CD4-positive, alpha-beta T cell (primary cell): ENCODE data around the gene CEBPE. TPM values are rescaled to one million over a fixed set of nuclear protein-coding genes. Genes with fewer than 3 reads are reported as not detected.

Source experiments
- ATAC-seq: fragments of 200-7000 bp; cut with Tn5 transposase; one replicate; pipeline ENCODE4 v1.10.0; 2022; ENCODE audit warnings: mild to moderate bottlenecking; ENCODE audit not compliant: poor library complexity
- CTCF ChIA-PET: fragments of 350-600 bp; sonication (Branson Sonifier 250); formaldehyde crosslinking; loops from one replicate; lab custom pipeline; 2021; ENCODE audit warnings: antibody characterized with exemption, inconsistent platforms; lab: Charles Lee
- POLR2A ChIA-PET: fragments of 350-600 bp; sonication (Branson Sonifier 250); formaldehyde crosslinking; loops from one replicate; lab custom pipeline; 2021; ENCODE audit warnings: antibody characterized with exemption, inconsistent platforms; lab: Charles Lee
- DNase-seq, 14 experiments: peaks; one replicate each; pipeline ENCODE4 v3.0.0-alpha.2; 2013 to 2020; ENCODE audit warnings: mixed read lengths in 2 of 14
- H3K27ac ChIP-seq, 2 donors: one replicate each; pipeline versions ENCODE4 v1.5.1 to v1.7.0; 2013; ENCODE audit warnings: low read length in 2 of 2, low read depth in 1 of 2, mild to moderate bottlenecking in 1 of 2
- H3K27me3 ChIP-seq, 2 experiments: 1 replicate in 1 of 2; 2 replicates in 1 of 2; pipeline versions ENCODE4 v1.6.1 to v1.7.0; 2013; ENCODE audit warnings: low read length in 2 of 2, control low read depth in 1 of 2, mild to moderate bottlenecking in 1 of 2, moderate library complexity in 1 of 2; ENCODE audit not compliant: insufficient read depth in 2 of 2, control insufficient read depth in 1 of 2
- H3K36me3 ChIP-seq: one replicate; pipeline ENCODE4 v1.6.1; 2013; ENCODE audit warnings: low read length, control low read depth; ENCODE audit not compliant: insufficient read depth
- H3K4me1 ChIP-seq: one replicate; pipeline ENCODE4 v1.6.1; 2013; ENCODE audit warnings: low read length, control low read depth; ENCODE audit not compliant: insufficient read depth
- H3K4me3 ChIP-seq: one replicate; pipeline ENCODE4 v1.5.1; 2013; ENCODE audit warnings: mild to moderate bottlenecking, low read length, moderate library complexity
- H3K9me3 ChIP-seq, 2 experiments: 1 replicate in 1 of 2; 2 replicates in 1 of 2; pipeline versions ENCODE4 v1.6.1 to v1.7.0; 2013; ENCODE audit warnings: low read length in 2 of 2, mild to moderate bottlenecking in 2 of 2, control low read depth in 1 of 2, moderate library complexity in 1 of 2; ENCODE audit not compliant: control insufficient read depth in 1 of 2, insufficient read depth in 1 of 2
- H3K27ac Mint-ChIP-seq: one replicate; pipeline ENCODE4 v1.8.0; 2020; ENCODE audit warnings: mixed read lengths
- H3K27me3 Mint-ChIP-seq: one replicate; pipeline ENCODE4 v1.8.0; 2021; ENCODE audit warnings: mixed read lengths
- H3K36me3 Mint-ChIP-seq: one replicate; pipeline ENCODE4 v1.8.0; 2021; ENCODE audit warnings: low read depth, mixed read lengths
- H3K4me1 Mint-ChIP-seq: one replicate; pipeline ENCODE4 v1.8.0; 2021; ENCODE audit warnings: low read depth, mixed read lengths
- H3K4me3 Mint-ChIP-seq: one replicate; pipeline ENCODE4 v1.8.0; 2020; ENCODE audit warnings: mild to moderate bottlenecking, mixed read lengths
- H3K9me3 Mint-ChIP-seq: one replicate; pipeline ENCODE4 v1.8.0; 2020; ENCODE audit warnings: mixed read lengths
- intact Hi-C, 2 experiments: fragments of 100-400 bp; cut with DNase I in 1 of 2; cut with micrococcal nuclease in 1 of 2; formaldehyde crosslinking; loops; one replicate each; pipeline versions ENCODE4 v1.15.1 to v1.9.0; 2023 to 2025; cut with DNase I, micrococcal nuclease
- total RNA-seq, 174 experiments: library from RNA in 2 of 174; stranded (reverse) in 2 of 174; gene quantifications; one replicate each; pipeline ENCODE4 v1.2.3 and lab custom pipeline; 2021 to 2026
- TF ChIP-seq, protein P1 (sequence below): fragments of 200-600 bp; IDR thresholded peaks from one replicate; pipeline ENCODE4 v1.8.0; 2022; ENCODE audit warnings: antibody characterized with exemption, mild to moderate bottlenecking

CEBPE gene
- total RNA-seq, 2 experiments from 2014 or later = not detected

- no peak overlapping the region for H3K27ac Mint-ChIP-seq
- Histone ChIP-seq H3K36me3 (no peaks in the 10 kb centered on the region), H3K27me3 (no peaks in the 10 kb centered on the region), H3K9me3 (no peaks in the 10 kb centered on the region), H3K4me3 (no peak overlapping the region), H3K4me1 (peaks cover 7% of the 10 kb centered on the region), H3K27ac (no peak overlapping the region)
- H3K36me3 Mint-ChIP-seq = no peaks in the 10 kb centered on the region
- no peak for ATAC-seq
- CTCF ChIA-PET = no interaction called here
- H3K4me1 Mint-ChIP-seq = peaks cover 9% of the 10 kb centered on the region
- H3K9me3 Mint-ChIP-seq = no peaks in the 10 kb centered on the region
- H3K27me3 Mint-ChIP-seq = peaks cover 25% of the 10 kb centered on the region
- TF ChIP-seq, protein P1, sequence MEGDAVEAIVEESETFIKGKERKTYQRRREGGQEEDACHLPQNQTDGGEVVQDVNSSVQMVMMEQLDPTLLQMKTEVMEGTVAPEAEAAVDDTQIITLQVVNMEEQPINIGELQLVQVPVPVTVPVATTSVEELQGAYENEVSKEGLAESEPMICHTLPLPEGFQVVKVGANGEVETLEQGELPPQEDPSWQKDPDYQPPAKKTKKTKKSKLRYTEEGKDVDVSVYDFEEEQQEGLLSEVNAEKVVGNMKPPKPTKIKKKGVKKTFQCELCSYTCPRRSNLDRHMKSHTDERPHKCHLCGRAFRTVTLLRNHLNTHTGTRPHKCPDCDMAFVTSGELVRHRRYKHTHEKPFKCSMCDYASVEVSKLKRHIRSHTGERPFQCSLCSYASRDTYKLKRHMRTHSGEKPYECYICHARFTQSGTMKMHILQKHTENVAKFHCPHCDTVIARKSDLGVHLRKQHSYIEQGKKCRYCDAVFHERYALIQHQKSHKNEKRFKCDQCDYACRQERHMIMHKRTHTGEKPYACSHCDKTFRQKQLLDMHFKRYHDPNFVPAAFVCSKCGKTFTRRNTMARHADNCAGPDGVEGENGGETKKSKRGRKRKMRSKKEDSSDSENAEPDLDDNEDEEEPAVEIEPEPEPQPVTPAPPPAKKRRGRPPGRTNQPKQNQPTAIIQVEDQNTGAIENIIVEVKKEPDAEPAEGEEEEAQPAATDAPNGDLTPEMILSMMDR = no peak
- intact Hi-C loops = no loop called here
- POLR2A ChIA-PET = no interaction called here
- H3K4me3 Mint-ChIP-seq = no peak overlapping the region
- DNase-seq = no peak
Measured at GRCh38 chr14:23148591-23149249, 29.7 kb upstream of the CEBPE start.

DNA sequence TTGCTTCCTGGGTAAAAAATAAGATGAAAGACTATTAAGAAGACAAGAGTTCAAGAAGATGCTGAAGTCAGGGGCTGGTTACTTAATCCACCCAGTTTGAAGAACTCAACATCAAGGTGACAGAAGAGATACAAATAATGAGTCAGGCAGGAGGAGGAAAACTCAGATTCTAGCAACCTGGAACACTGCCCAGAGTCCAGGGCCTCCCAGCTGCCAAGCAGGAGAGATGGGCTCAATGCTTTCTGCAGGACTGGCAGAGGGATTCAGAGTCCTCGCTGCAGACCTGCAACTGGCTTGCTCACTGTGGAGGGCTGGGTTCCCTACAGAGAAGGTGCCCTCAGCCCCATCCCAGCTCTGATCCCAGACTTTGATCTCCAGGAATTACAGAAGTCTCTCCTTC is 28.6 kb upstream of the CEBPE start:
- H3K4me1 Mint-ChIP-seq = no peaks in the 10 kb centered on the region
- POLR2A ChIA-PET = no interaction called here
- TF ChIP-seq, protein P1 = no peak
- no peaks in the 10 kb centered on the region for H3K9me3 Mint-ChIP-seq
- Histone ChIP-seq H3K27ac (no peak overlapping the region), H3K9me3 (no peaks in the 10 kb centered on the region), H3K4me1 (no peaks in the 10 kb centered on the region), H3K27me3 (no peaks in the 10 kb centered on the region), H3K36me3 (no peaks in the 10 kb centered on the region), H3K4me3 (no peak overlapping the region)
- no peaks in the 10 kb centered on the region for H3K36me3 Mint-ChIP-seq
- ATAC-seq (no peak), DNase-seq (no peak)
- intact Hi-C loops = no loop called here
- CTCF ChIA-PET = no interaction called here
- H3K4me3 Mint-ChIP-seq = no peak overlapping the region
- H3K27ac Mint-ChIP-seq = no peak overlapping the region
- H3K27me3 Mint-ChIP-seq = peaks cover 15% of the 10 kb centered on the region

- intact Hi-C loops = no loop called here
- Mint-ChIP-seq H3K27me3 (peaks cover 15% of the 10 kb centered on the region), H3K4me1 (no peaks in the 10 kb centered on the region), H3K4me3 (no peak overlapping the region), H3K36me3 (no peaks in the 10 kb centered on the region), H3K27ac (no peak overlapping the region), H3K9me3 (no peaks in the 10 kb centered on the region)
- H3K36me3 ChIP-seq = no peaks in the 10 kb centered on the region
- CTCF ChIA-PET = interaction anchor here (1.2 kb wide), 1 partner anchor 26 kb away, joined by 4 read pairs; no protein-coding TSS in a partner anchor
- no peak overlapping the region for H3K4me3 ChIP-seq
- H3K9me3 ChIP-seq = no peaks in the 10 kb centered on the region
- no peaks in the 10 kb centered on the region for H3K4me1 ChIP-seq
- POLR2A ChIA-PET = no interaction called here
- DNase-seq = no peak
- ATAC-seq = no peak
- H3K27ac ChIP-seq = no peak overlapping the region
- TF ChIP-seq, protein P1 = no peak
- no peaks in the 10 kb centered on the region for H3K27me3 ChIP-seq
Measured at GRCh38 chr14:23146980-23147379, 27.9 kb upstream of the CEBPE start.
